NCI-H460 (cell line): ENCODE data around the gene ADCY9. TPM values are rescaled to one million over a fixed set of nuclear protein-coding genes. Genes with fewer than 3 reads are reported as not detected.
"Not testable (repeated sequence)": the region's sequence is repeated elsewhere in the genome, so short reads cannot be mapped to it uniquely, and the experiment has no call there.

Experiments
- DNase-seq: peaks from one replicate; pipeline ENCODE4 v3.0.0-alpha.2; 2016; ENCODE audit warnings: low read depth; ENCODE audit errors: extremely low read depth
- total RNA-seq: library from RNA; depleted of rRNA; stranded (reverse); fragments of >200 nt; shearing (Covaris generic); gene quantifications from 2 replicates; pipeline ENCODE4 v1.2.3, GENCODE V29; 2014

The ADCY9 gene
- total RNA-seq, 1 experiment from 2014 or later = 8.8 TPM

DNA sequence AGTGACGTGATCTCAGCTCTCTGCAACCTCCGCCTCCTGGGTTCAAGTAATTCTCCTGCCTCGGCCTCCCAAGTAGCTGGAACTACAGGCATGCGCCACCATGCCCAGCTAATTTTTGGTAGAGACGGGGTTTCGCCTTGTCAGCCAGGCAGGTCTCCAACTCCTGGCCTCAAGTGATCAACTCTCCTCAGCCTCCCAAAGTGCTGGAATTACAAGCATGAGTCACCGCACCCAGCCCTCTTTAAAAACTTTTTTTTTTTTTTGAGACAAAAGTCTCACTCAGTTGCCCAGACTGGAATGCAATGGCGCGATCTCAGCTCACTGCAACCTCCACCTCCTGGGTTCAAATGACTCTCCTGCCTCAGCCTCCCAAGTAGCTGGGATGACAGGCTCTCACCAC is 43.1 kb downstream of the ADCY9 start:
- DNase-seq = not testable (repeated sequence)

DNA sequence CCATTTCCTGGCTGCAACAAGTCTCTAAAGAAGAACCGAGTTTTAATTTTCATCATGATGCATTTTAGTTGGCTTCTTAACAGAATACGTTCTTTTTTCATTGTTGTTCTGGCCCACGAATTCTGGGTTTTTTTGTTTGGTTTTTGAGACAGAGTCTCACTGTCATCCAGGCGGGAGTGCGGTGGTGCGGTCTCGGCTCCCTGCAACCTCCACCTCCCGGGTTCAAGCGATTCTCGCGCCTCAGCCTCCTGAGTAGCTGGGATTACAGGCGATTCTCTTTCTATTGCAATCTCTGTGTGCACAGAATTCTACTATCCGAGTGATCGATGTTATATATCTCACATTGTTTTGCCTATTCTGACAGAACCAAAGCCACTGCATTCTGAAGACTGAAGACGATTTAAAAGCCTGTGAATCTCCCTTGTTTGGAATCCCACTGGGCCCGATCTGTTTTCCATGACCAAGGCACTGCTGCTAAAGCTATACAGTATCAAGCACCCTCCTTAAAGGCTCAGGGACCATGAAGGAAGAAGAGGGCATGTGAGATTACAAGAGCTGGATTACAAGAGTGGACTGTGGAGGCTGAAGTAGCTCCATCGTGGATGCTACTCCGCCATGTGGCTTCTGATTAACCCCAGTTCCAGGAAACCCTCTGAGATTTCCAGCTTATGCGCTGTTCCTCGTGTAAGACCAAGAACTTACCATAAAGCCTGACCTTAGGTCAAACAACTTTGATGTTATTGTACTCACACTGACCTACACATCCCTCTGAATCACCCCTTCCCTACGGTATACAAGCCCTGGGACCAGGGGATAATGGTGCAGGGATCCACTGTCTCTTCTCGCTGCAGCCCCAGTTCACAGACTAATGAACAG is 44.3 kb downstream of the ADCY9 start:
- no peak for DNase-seq

DNA sequence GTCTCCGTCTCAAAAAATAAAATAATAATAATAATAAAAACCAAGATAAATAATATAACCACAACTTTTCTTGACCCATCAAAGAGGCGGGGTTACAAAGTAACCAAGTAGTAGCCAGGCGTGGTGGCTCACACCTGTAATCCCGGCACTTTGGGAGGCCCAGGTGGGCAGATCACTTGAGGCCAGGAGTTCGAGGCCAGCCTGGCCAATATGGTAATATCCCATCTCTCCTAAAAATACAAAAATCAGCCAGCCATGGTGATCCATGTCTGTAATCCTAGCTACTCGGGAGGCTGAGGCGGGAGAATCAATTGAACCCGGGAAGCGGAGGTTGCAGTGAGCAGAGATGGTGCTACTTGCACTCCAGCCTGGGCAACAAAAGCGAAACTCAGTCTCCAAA is 45.3 kb downstream of the ADCY9 start:
- no peak for DNase-seq

DNA sequence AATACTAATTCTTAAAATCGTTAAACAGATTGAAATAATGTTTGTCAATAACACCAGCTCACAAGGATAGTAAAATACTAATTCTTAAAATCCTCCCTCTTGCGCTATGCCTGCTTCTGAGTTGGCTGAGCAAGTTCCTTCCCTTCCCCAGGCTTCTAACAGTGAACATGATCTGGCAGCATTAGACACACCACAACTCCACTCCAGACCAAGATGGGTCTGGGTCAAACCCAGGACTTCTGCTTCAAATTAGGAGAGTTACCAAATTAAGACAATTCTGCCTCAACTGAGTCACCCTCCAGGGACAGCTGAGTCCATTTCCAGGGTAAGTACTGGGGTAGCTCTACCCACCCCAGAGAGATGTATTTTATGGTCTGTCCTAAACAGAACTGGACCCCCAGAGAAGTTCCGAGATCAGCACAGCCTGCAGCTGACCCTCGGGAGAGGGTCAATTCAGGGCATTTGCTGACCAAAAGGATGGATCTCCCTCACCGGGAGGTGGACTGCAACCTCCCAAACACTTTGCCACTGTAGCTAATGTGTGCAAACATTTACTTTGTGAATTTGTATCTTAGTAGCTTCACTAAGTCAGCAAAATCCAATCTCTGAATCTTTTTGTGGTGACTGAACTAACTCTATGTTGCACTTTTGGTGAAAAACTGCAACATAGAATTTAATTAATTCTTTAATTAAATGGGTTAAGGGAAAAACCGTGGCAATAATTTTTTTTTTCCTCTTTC is 48.8 kb downstream of the ADCY9 start:
- no peak for DNase-seq

DNA sequence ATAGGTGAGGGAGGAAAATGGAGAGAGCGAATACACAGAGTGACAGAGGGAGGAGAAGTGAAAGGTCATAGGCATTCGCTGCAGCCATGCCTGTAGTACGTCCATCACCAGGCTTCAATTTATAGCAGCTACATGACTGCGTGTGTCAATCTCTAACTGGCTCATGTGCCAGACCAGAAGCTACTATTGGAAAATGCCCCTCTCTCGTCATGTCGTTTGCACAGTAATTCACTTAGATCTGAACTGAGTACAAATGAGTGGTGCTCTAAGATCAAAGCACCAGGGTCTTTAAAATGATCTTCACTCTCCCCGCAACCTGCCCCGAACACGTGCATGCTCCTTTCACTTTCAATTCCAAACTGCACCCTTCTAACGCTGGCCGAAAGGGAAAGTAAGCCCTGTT is 51.3 kb downstream of the ADCY9 start:
- no peak for DNase-seq

DNA sequence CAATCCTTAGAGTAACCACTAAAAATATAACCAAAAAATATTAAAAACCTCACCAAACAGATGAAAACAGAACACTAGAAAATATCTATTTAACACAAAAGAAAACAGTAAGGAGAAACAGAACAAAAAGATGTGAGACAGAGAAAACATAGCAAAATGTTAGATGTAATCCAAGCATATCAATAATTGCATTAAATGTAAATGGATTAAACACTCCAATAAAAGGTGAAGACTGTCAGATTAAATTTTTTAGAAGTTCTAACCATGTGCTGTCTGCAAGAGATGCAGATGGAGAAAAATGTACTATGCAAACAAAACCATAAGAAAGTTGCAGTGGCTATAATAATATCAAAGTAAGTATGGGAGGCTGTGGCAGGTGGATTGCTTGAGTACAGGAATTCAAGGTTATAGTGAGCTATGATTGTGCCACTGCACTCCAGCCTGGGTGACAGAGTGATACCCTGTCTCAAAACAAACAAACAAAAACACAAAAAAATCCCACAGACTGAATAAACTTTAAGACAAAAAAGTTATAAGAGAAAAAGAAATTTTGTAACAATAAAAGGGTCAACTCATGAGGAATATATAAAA is 53.9 kb downstream of the ADCY9 start:
- DNase-seq = no peak

DNA sequence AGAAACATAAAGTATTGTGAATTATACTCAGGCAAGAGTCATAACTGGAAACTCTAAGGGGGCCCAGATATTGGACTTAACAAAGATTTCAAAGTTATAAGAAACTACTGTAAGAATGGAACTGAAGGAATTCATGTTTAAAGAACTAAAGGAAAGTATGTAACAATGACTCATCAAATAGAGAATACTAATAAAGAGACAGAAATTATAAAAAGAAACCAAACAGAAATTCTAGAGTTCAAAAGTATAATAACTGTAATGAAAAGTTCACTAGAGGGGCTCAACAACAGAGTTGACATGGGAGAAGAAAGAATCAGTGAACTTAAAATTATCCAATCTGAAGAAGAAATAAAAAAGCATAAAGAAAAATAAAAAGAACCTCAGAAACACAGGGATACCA is 55.4 kb downstream of the ADCY9 start:
- DNase-seq = no peak

DNA sequence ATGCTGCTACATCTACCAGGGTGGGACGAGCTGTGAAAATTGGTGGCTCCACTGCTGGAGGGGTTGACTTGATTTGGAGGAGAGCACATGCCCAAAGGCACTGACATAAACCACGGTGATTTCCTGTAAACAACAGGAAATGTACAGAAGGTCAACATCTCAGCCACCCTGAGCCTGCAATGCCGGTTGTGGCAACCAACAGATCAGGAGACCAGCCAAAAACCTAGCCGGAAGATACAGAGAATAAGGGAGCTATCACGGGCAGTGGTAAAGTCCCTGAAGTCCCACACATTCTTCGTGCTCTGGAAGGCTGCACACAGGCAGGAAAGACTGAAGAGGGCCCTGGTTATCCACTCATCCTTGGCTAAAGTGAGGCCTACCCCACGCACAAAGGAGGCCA is 56.2 kb downstream of the ADCY9 start:
- DNase-seq = no peak

DNA sequence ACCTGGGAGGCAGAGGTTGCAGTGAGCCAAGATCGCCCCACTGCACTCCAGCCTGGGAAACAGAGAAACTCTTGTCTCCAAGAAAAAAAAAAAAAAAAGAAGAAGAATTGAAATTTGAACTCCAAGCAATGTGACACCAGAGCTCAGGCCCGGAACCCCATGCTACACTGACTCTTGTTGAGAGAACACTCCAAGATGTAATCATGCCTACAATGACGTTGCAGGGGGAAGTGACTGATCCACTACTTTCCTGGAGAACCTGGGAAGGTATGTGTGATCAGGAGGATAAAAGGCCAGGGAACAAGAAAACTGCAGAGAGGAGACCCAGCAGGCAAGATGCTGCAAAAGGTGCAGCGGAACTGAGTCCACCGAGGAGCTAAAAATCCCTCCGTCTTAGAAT is 57.9 kb downstream of the ADCY9 start:
- DNase-seq = no peak

DNA sequence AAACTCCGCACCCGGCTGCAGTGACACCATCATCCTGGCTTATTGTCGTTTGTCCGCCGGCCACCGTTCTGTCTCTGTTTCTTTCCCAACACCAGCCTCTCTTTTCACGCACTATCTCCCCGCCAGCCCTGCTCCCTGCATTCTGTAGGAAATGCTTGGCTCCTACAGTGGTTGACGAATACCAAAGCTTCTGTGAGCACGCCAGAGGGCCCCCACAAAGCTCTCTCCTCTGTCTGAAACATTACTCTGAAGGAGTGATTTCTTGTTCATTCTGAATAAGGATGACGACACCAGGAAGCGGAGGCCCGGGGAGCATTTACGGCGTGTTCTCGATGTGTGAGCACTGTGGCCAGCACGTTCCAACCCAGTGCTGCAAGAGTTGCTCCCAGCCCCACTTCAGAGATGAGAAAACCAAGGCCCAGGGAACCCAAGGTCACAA is 58.8 kb downstream of the ADCY9 start:
- no peak for DNase-seq

DNA sequence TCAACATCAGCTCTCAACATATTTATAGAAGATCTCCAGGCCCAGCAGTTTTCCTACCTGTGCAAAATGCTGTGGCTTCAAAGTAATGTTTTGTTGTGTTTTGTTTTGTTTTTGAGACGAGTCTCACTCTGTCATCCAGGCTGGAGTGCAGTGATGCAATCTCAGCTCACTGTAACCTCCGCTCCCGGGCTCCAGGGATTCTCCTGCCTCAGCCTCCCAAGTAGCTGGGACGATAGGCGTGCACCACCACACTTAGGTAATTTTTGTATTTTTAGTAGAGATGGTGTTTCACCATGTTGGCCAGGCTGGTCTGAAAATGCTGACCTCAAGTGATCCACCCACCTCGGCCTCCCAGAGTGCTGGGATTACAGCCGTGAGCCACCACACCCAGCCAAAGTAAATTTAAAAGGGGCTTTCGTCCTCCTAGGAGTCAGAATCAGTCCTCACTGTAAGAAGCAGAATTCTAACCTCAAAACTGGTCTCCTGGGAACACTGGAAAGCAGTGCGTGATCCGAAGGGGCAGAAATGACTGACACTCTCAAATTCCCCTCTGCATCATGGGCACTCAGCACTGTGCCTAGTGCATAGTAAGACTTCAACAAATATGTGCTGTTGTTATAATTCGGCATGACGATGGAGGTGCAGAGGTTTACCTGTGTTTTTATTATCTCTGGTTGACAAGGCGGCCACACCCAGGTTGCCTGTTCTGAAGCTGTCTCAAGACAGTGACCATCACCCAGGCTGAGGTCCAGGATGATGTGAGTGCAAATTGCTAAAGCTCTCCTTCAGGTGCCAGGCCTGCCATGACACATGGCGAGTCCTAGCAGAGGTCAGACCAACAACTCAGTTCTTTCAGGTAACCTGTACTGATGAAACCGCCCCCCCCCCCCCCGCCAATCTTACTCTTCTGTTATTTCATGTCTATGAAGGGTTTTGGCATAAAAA is 59.8 kb downstream of the ADCY9 start:
- no peak for DNase-seq

DNA sequence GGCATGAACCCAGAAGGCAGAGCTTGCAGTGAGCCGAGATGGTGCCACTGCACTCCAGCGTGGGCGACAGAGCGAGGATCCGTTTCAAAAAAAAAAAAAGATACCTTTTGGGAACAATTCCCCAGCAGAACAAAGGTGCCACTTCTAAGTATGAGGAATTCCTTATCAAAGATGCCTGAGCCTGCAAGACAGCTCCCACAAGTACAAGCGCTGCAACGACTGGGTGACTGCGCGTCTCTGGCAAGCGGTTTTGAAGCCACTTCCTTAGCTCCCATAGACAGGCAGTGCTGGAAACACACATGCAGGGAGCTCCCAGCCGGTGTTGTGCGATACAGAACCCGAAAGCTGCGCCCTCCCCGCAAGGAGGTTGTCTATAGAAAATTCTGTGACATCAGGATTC is 60.5 kb downstream of the ADCY9 start:
- DNase-seq = no peak

DNA sequence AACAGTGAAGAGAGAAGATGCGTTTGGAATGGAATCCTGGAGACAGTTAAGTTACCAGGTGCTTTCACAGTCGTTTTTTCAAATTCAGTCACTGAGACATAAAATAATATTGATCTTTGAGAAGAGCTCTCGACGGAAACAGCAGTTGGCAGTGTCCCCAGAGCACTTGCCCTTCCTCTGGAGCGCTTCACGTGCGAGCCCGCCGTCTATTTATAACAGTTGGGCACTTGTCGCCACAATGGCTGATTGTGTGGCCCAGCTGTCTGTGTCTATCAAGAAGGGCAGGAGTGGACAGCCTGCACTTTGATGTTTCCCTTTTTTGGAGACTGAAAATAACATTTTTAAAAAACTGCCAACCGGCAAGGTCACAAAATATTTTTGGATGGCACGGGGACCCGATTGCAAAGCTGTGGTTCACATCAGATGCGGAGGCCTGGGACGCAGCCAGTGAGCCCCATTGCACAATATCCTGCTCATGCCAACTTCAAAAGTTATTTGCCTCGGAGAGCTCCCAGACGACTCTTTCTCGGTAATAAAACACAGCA is 62.9 kb downstream of the ADCY9 start:
- DNase-seq = peak; percentile 59

DNA sequence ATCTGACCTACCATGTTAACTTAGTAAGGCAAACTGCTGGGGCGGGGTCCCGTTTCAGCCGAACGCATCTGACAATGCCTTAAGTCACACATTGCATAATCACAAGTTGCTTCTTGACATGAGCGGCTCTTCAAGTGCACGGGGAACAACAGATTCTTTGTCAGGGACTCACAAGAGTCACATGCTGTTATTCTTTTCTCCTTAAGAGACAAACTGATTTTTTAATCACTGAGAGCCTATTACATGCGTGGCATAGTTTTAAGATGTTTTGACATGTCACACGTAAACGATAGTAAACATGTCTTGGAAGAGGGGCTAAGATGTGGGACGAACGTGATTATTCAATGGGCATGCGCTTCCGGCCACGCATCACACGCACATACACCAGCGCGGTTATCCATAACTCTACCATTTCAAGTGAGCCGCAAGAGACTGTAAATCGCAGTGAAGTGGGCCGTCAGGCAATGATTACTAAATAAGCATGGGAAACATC is 63.4 kb downstream of the ADCY9 start:
- peak; percentile 82 for DNase-seq

DNA sequence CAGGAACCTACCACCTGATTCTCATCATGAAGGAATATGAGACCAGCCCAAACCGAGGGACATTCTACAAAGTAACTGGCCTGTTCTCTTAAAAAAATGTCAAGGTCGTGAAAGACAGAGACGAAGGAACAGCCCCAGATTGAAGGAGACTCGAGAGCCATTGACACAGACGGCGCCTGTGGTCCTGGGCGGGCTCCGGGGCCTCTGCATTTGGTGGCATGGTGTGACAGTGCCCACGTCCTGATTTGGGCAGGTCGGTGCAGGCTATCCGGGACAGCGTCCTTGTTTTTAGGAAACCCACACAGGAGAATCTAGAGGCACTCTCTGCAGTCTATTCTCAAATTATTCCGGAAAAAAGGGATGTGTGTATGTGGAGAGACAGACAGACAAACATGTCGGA is 64.1 kb downstream of the ADCY9 start:
- DNase-seq = no peak

DNA sequence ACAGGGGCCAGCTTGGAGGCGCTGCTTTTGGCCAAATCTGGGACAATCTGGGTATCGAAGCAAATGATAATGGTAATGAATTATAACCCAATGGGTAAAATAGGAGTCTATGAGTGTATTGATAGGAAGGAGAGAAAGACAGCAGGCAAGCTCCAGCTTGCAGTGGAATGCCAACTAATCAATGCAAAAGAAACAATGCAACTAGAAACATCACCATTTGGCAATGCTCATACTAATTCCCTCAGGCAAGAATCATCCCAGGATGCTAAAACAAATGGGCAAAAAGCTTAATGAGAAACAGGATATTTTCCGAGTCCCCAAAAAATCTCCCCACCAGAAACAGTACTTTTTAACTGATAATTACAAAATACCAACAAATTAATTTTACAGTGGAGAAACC is 64.7 kb downstream of the ADCY9 start:
- DNase-seq = no peak

DNA sequence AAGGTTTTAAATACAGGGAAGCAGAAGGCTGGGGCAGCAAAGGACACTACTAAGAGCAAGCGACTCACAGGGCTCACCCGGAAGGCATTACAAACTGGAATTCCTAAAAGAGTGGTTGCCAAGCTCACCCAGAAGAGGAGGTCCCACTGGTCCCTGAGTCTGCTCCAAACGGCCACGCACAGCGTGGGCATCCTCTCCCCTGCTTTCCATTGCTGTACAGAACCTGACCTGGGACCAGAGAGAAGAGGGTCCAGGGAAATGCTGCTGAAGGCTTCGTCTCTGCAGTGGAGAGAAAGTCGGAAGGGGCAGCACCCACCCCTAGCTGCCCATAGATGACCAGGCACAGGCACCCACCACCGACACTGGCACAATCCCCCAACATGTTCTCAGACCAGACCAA is 67.2 kb downstream of the ADCY9 start:
- DNase-seq = no peak

DNA sequence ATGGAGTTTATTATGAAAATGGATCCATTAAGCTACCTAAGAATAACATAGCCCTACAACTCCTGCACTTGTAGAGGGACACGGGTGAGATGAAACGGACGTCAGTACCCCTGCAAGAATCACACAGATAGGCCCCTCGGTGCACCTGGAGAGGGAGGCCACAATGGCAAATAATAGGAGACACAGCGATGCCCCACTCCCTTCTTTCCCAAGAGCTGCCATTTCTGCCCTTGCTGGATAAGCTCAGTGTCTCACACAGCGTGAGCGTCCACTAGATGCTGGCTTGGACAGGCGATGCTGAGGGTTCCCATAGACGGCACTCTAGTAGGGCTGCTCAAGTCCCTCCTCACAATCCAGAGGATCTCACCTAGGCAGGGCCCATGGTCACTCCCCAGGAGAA is 67.8 kb downstream of the ADCY9 start:
- no peak for DNase-seq

DNA sequence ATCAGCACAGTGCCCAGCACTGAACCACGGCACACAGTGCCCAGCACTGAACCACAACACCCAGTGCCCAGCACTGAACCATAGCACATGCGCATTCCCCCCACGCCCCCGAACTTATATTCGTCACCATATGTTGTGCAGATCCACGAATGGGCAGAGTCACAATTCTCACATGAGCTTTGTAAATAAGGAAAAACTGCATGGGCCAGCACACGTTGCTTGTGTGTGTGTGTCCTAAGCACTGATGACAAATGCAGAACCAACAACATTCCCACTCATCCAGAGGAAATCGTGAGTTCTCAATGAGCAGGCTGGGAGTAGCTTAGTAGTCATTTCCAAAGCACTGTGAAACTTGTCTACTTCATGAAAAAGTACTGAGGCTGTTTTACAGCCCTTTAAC is 70.0 kb downstream of the ADCY9 start:
- no peak for DNase-seq

DNA sequence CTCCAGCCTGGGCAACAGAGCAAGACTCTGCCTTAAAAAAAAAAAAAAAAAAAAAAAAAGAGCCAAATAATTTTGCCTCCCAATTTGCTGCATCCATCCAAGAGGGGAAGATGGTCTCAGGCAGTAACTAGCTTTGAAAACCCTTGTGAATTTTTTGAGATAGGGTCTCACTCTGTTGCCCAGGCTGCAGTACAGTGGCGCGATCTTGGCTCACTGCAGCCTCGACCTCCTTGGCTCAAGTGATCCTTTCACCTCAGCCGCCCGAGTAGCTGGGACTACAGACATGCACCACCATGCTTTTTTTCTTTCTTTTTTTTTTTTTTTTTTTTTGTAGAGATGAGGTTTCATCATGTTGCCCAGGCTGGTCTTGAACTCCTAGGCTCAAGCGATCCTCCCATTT is 70.7 kb downstream of the ADCY9 start:
- not testable (repeated sequence) for DNase-seq
